Sigmoid colon (tissue), 4 donors: ENCODE data around the gene BDP1.
A peak's percentile ranks its signal among the peaks of the same experiment; 100 is the strongest.

Experiments used
- POLR2AphosphoS5 ChIP-seq, 4 donors: sonication (generic); formaldehyde crosslinking; IDR thresholded peaks; one replicate each; pipeline ENCODE4 v1.6.1; 2017; ENCODE audit warnings: antibody characterized with exemption in 4 of 4
- TF ChIP-seq, protein P1 (sequence below), 4 experiments: fragments of 450-650 bp in 3 of 4; fragments of 200-600 bp in 1 of 4; IDR thresholded peaks; one replicate each; pipeline ENCODE4 v1.5.1; 2016 to 2019; ENCODE audit warnings: antibody characterized with exemption in 4 of 4, mild to moderate bottlenecking in 3 of 4, moderate library complexity in 2 of 4

DNA sequence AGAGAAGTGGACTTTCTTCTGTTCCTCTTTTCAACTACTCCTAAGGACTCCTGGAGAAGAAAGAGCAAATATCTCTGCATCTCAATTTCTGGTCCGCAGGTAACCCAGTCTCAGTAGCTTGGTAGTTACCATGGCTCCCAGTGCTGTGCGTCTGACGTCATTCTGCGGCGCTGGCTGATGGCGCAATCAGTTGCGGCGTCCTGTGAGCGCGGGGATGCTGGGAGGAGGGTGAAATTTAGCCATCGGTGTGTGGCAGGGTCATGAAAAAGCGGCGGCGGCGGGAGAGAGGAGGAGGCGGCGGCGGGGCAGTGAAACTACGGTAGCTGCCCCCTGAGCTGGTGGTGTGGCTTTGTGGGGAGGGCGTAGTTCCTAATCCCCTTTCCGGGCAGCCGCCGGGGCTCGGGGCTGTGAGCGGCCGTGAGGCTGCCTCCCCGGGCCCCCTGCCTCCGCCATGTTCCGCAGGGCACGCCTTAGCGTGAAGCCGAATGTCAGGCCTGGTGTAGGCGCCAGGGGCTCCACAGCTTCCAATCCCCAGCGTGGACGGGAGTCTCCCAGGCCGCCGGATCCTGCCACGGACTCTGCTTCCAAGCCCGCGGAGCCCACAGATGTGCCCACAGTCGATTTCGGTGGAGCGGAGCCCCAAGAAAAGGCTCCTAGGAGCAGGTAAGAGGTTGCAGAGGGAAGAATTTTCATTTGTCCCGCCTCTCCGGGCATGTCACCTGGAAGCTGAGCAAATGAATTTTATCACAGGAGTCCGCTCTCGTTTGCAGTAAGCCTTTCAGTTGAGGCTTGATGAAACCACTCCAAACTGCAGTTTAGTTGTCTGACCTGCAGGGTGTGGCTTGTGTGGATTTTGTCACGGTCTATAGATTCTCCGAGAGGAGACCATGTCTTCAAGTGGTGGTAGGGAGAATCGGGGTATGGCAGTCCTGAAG lies at the start of gene BDP1:
- peak; percentile 70 to 88 (median 78) for TF ChIP-seq POLR2AphosphoS5 (IDR thresholded peaks at IDR 0.05)
- TF ChIP-seq, protein P1, sequence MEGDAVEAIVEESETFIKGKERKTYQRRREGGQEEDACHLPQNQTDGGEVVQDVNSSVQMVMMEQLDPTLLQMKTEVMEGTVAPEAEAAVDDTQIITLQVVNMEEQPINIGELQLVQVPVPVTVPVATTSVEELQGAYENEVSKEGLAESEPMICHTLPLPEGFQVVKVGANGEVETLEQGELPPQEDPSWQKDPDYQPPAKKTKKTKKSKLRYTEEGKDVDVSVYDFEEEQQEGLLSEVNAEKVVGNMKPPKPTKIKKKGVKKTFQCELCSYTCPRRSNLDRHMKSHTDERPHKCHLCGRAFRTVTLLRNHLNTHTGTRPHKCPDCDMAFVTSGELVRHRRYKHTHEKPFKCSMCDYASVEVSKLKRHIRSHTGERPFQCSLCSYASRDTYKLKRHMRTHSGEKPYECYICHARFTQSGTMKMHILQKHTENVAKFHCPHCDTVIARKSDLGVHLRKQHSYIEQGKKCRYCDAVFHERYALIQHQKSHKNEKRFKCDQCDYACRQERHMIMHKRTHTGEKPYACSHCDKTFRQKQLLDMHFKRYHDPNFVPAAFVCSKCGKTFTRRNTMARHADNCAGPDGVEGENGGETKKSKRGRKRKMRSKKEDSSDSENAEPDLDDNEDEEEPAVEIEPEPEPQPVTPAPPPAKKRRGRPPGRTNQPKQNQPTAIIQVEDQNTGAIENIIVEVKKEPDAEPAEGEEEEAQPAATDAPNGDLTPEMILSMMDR (IDR thresholded peaks at IDR 0.05) = peak in 3 of 4 experiments; percentile 15 to 50 (median 20)
